ENCODE measurements around the gene CHRNA9. TPM values are rescaled to one million over a fixed set of nuclear protein-coding genes. Genes with fewer than 3 reads are reported as not detected.

The CHRNA9 gene
- total RNA-seq, 1 donor from 2014 or later, result not detected

- TF ChIP-seq CTCF (conservative IDR thresholded peaks at IDR 0.05; ENCODE audit: low read depth, low read length), result no peak
- no peak overlapping the region for H3K4me3 ChIP-seq (ENCODE audit: low read depth, low read length)
- DNase-seq (ENCODE audit: low read depth), result no peak
These were observed 67.9 kb downstream of the CHRNA9 start for GRCh38 chr4:40403081-40403480.

Other genes with a start within 250 kb of the CHRNA9 start
- not detected in 2 replicates for gene RHOH, start 138.3 kb upstream of the CHRNA9 start, total RNA-seq

All from epithelial cell of proximal tubule (primary cell).